Right hindlimb (tissue), 1 donor: Measurements from ENCODE around the gene RNU6-9.
"Not testable (repeated sequence)": the region's sequence is repeated elsewhere in the genome, so short reads cannot be mapped to it uniquely, and the experiment has no call there.

Experiments used
- DNase-seq: peaks from one replicate; pipeline ENCODE4 v3.0.0-alpha.2; 2018

Gene RNU6-9

DNA sequence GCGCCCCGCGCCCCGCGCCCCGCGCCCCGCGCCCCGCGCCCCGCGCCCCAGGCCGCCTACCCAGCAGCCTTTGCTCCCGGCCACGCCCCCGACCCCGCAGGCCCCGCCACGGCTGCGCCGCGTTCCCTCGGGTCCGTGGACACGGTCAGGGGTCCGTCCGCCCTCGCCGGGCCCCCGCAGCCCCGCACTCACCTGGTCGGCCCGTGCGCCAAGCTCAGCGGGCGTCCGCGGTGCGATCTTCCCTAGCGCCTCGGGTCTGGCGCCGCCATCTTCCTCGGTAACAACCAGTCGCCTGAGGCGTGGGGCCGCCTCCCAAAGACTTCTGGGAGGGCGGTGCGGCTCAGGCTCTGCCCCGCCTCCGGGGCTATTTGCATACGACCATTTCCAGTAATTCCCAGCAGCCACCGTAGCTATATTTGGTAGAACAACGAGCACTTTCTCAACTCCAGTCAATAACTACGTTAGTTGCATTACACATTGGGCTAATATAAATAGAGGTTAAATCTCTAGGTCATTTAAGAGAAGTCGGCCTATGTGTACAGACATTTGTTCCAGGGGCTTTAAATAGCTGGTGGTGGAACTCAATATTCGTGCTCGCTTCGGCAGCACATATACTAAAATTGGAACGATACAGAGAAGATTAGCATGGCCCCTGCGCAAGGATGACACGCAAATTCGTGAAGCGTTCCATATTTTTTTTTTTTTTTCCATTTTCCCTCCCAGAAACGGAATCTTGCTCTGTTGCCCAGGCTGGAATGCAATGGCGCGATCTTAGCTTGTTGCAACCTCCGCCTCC, at the start of gene RNU6-9, which contains the start of gene MED16:
TSS of gene RNU6-9 (plus strand) at position 591 of the 796 bp plus-strand sequence.
TSS of gene MED16 (minus strand) at position 294 of the 796 bp plus-strand sequence. CDS start 2,056 bp downstream, outside the sequence.
- peak; percentile 94 for DNase-seq

GRCh38 chr19:843836-844545, 49.3 kb upstream of the RNU6-9 start:
- no peak for DNase-seq

GRCh38 chr19:844546-844971, 48.7 kb upstream of the RNU6-9 start:
- DNase-seq, result no peak

GRCh38 chr19:845707-846521, 47.4 kb upstream of the RNU6-9 start:
- DNase-seq, result no peak

DNA sequence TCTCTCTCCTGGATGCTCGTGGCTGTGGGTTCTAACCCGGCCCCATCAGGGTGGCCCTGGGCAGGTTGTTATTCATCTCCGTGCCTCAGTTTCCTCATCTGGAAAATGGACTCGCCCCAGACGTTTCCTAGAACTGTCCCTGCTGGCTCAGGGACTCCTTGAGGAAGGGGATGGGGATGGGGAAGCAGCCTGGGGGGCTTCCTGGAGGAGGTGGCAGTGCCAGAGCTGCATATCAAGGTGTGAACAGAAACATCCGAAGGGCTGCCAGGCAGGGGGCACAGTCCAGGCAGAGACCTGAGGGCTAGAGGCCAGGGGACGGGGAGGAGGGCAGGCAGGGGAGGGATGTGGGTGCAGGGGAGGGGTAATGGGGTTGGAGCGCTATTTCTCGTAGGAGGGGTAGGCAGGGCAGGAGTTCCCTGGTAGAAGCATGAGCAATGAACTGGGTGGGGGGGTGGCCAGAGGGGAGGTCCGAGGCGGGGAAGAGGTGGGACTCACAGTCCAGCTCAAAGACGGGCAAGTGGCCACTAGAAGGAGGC, 44.8 kb upstream of the RNU6-9 start:
- DNase-seq, result peak; percentile 17

- DNase-seq, result not testable (repeated sequence)
Observed at GRCh38 chr19:849195-849594, 44.1 kb upstream of the RNU6-9 start.

DNA sequence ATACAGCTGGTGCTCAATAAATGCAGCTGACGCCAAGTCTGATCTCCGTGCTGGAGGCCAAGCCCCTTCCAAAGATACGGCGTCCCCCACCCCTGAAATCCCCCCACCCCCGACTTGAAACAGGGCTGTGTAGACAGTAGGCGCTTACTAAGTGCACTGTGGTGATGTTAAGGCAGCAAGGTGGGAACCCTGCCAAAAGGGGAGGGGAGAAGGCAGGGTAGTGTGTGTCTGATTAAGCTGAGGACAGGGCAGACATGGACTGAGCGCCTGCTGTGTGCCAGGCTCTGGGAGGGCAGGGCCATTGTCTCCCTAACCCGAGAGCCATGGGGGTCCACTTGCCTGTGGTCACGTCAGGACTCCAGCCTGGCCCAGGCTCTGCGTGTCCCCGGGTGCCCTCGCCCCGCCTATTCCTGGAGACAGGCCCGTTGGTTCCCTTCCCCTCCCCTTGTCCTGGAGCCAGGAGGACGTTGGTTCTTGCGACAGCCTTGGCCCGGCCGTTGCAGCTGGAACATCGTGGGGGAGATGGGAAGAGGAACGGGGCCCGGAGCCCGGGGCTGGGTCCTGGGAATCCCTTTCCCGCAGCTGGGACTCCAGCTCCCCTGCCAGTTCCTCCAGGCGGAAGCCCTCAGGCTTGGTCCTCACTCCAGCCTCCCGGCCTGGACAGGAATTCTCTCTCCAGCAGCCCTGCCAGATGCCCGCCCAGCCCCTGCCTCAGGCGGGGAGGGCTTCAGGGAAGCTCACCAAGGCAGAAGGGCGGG, 42.9 kb upstream of the RNU6-9 start:
- peak; percentile 88 for DNase-seq

GRCh38 chr19:850979-851335, 42.3 kb upstream of the RNU6-9 start:
- no peak for DNase-seq

- DNase-seq, result peak; percentile 21
Observed at GRCh38 chr19:852136-853013, 40.9 kb upstream of the RNU6-9 start, which contains the start of gene ELANE. Gene ELANE, plus strand, starts transcription at chr19:852303. Its CDS starts 26 bp downstream, at chr19:852329.

DNA sequence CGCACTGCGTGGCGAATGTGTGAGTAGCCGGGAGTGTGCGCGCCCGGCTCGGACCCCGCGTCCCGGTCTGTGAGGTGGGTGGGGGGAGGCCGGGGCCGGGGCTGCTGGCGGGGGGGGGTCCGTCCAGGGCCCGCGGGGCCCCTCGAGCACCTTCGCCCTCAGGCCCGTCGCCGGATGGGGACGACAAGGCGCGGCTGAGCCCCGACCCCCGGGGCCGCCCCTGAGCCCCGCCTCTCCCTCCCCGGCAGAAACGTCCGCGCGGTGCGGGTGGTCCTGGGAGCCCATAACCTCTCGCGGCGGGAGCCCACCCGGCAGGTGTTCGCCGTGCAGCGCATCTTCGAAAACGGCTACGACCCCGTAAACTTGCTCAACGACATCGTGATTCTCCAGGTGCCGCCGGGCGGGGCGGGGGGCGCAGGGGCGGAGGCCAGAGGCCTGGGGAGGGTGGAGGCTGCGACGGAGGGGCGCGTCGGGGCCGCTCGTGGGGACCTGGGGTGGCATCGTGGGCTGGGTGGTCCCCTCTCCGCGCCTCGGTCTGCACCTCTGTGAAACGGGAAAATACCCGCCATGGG, 40.2 kb upstream of the RNU6-9 start:
- DNase-seq, result no peak

- not testable (repeated sequence) for DNase-seq
Observed at GRCh38 chr19:853614-854220, 39.6 kb upstream of the RNU6-9 start.

DNA sequence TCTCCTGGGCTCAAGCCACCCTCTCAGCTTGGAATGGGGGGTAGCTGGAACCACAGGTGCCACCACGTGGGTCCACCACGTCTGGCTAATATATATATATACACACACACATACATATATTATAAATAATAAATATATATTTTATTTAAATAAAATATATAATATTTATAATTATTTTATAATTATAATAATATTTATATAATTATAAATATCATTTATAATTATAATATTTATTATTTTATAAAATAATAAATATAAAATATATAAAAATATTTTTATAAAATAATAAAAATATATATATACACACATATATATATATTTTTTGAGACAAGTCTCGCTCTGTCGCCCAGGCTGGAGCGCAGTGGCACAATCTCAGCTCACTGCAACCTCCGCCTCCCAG, 38.7 kb upstream of the RNU6-9 start:
- no peak for DNase-seq

DNA sequence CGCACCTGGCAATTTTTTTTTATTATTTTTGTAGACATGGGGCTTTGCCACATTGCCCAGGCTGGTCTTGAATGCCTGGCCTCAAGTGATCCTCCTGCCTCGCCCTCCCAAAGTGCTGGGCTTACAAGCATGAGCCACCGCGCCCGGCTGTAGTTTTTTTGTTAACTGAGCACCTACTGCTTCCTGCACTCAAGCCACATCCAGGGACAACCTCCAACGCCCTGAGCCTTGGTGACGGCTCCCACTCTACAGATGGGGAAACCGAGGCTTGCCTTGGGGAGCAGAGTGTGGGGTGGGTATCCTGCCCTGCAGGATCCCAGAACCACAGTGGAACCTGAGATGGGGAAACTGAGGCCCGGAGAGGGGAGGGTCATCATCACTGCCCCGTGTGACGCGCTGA, 38.1 kb upstream of the RNU6-9 start:
- no peak for DNase-seq

DNA sequence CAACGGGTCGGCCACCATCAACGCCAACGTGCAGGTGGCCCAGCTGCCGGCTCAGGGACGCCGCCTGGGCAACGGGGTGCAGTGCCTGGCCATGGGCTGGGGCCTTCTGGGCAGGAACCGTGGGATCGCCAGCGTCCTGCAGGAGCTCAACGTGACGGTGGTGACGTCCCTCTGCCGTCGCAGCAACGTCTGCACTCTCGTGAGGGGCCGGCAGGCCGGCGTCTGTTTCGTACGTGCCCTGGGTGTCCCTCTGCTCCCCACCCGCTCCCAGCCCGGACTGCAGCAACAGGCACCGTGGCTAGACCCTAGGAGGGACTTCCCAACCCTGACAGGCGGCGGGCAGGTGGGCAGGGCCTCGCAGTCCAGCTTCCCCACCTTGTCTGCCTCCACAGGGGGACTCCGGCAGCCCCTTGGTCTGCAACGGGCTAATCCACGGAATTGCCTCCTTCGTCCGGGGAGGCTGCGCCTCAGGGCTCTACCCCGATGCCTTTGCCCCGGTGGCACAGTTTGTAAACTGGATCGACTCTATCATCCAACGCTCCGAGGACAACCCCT, 37.6 kb upstream of the RNU6-9 start:
- peak; percentile 20 for DNase-seq

- no peak for DNase-seq
Observed at GRCh38 chr19:858284-858683, 35.0 kb upstream of the RNU6-9 start.

DNA sequence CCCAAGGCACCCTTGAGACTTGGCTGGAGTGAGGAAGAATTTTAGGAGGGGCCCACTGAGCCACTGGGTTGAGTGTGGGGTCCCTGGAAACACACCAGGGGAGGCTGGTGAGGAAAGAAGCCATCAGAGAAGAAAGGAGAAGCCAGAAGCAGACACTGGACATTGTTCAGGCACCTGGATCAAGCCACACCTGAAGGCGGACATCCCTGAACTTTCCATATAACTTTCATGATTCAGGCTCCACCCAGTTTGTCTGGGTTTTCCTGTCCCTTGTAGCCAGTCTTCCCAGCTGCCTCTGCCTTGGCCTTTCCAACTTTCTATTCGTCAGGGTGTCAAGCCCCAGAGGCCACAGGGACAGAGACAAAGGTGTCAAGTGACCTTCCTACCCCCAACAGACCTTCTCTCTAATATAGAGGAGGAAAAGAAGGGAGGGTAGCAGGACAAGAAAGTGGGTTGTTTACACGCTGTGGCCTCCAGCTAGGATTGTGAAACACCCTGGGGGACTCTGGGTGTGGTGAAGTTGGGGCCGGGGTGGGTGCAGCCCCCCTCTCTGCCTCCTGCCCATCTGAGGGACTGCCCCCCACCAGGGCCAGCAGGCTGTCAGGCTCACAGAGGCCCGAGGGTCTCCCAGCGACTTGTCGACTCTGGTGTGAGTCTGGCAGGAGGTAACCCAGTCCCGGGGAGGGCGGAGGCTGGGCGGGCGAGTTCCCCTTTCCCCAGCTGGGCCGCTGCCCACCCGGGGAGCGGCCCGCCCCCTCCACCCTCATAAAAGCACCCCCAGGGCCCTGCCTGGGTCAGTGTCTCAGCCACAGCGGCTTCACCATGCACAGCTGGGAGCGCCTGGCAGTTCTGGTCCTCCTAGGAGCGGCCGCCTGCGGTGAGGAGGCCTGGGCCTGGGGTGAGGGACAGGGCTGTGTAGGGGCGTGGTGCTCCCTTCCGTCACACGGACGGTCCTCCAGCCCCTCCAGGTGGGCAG, 34.1 kb upstream of the RNU6-9 start, which contains the start of gene CFD:
TSS of gene CFD (plus strand) at position 797 of the 976 bp plus-strand sequence. CDS start at position 823, 26 bp downstream.
- DNase-seq, result peak; percentile 25

GRCh38 chr19:861141-861755, 32.0 kb upstream of the RNU6-9 start:
- peak; percentile 18 for DNase-seq
